Loucy (cell line): ENCODE measurements around the gene CABP4.

Experiments
- EZH2phosphoT487 ChIP-seq: fragments of 200-600 bp; IDR thresholded peaks from 2 replicates; pipeline ENCODE4 v1.6.1; 2018; ENCODE audit warnings: antibody characterized with exemption, mild to moderate bottlenecking, moderate library complexity, borderline replicate concordance
- TF ChIP-seq, protein P1 (sequence below): fragments of 200-600 bp; sonication (generic); conservative IDR thresholded peaks from 2 replicates; pipeline ENCODE4 v1.5.1; 2014; ENCODE audit warnings: mild to moderate bottlenecking, antibody characterized with exemption, low read length

DNA sequence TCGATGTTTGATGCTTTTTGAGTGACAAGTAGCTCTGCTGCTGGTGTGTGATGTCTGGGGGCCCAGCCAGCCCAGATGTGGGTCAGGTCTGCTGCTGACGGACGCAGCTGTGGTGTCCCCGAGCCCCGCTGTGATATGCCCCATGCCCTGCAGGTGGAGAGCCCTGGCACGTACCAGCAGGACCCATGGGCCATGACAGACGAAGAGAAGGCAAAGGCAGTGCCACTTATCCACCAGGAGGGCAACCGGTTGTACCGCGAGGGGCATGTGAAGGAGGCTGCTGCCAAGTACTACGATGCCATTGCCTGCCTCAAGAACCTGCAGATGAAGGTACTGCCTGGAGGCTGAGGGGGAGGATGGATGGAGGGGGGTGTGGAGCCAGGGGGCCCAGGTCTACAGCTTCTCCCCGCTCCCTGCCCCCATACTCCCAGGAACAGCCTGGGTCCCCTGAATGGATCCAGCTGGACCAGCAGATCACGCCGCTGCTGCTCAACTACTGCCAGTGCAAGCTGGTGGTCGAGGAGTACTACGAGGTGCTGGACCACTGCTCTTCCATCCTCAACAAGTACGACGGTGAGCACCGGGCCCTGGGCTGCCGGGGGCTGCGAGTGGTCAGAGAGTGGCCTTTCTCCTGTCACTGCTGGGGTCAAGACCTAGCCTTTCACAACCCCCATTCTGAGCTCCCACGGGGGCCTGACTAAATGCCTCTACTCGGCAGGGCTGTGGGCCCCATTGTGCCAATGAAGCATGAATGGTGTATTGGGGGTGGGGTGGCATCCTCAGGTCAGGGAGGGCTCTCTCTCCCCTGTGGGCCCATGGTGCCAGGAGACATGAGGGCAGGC, 35.0 kb downstream of the CABP4 start:
- TF ChIP-seq, protein P1, sequence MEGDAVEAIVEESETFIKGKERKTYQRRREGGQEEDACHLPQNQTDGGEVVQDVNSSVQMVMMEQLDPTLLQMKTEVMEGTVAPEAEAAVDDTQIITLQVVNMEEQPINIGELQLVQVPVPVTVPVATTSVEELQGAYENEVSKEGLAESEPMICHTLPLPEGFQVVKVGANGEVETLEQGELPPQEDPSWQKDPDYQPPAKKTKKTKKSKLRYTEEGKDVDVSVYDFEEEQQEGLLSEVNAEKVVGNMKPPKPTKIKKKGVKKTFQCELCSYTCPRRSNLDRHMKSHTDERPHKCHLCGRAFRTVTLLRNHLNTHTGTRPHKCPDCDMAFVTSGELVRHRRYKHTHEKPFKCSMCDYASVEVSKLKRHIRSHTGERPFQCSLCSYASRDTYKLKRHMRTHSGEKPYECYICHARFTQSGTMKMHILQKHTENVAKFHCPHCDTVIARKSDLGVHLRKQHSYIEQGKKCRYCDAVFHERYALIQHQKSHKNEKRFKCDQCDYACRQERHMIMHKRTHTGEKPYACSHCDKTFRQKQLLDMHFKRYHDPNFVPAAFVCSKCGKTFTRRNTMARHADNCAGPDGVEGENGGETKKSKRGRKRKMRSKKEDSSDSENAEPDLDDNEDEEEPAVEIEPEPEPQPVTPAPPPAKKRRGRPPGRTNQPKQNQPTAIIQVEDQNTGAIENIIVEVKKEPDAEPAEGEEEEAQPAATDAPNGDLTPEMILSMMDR, result no peak
- no peak for TF ChIP-seq EZH2phosphoT487
